Keratinocyte (primary cell): Measurements from ENCODE around the gene LDHB. TPM values are rescaled to one million over a fixed set of nuclear protein-coding genes. Genes with fewer than 3 reads are reported as not detected.

Experiments used
- DNase-seq: peaks from one replicate; pipeline ENCODE4 v3.0.0-alpha.2; 2011; ENCODE audit warnings: low read depth, missing footprints, low spot score
- FAIRE-seq: peaks from 2 replicates; lab custom pipeline; 2011; peaks lifted over from hg19 to GRCh38; lab: Jason Lieb, UNC
- H2AFZ ChIP-seq: 2 replicates; pipeline ENCODE4 v1.6.0; 2012; ENCODE audit warnings: low read length, control low read depth, inconsistent platforms; ENCODE audit not compliant: control insufficient read depth
- H3K27ac ChIP-seq: 2 replicates; pipeline ENCODE4 v1.5.1; 2011; ENCODE audit warnings: low read length; ENCODE audit not compliant: control insufficient read depth, insufficient read depth
- H3K27me3 ChIP-seq: 3 replicates; pipeline ENCODE4 v1.6.0; 2011; ENCODE audit warnings: low read length; ENCODE audit not compliant: control insufficient read depth, insufficient read depth; ENCODE audit errors: extremely low read depth
- H3K36me3 ChIP-seq, 2 experiments: 2 replicates in 1 of 2; 3 replicates in 1 of 2; pipeline ENCODE4 v1.5.1; 2011; ENCODE audit warnings: low read length in 2 of 2, mild to moderate bottlenecking in 1 of 2; ENCODE audit not compliant: control insufficient read depth in 2 of 2, insufficient read depth in 2 of 2; ENCODE audit errors: extremely low read depth in 1 of 2
- H3K4me1 ChIP-seq: 3 replicates; pipeline ENCODE4 v1.5.1; 2011; ENCODE audit warnings: low read length; ENCODE audit not compliant: control insufficient read depth, insufficient read depth; ENCODE audit errors: extremely low read depth
- H3K4me2 ChIP-seq: 3 replicates; pipeline ENCODE4 v1.6.0; 2011; ENCODE audit warnings: low read depth, low read length; ENCODE audit not compliant: control insufficient read depth, insufficient read depth; ENCODE audit errors: extremely low read depth
- H3K4me3 ChIP-seq, 3 experiments: fragments of 200-600 bp in 1 of 3; sonication (generic) in 1 of 3; 2 replicates in 2 of 3; 3 replicates in 1 of 3; pipeline ENCODE4 v1.5.1; 2011 to 2016; ENCODE audit warnings: low read length in 3 of 3, mild to moderate bottlenecking in 3 of 3, control low read depth in 2 of 3, inconsistent platforms in 1 of 3, low read depth in 1 of 3, mixed read lengths in 1 of 3, mixed run types in 1 of 3, moderate library complexity in 1 of 3; ENCODE audit not compliant: control insufficient read depth in 2 of 3, insufficient read depth in 2 of 3; ENCODE audit errors: extremely low read depth in 1 of 3
- H3K79me2 ChIP-seq: 2 replicates; pipeline ENCODE4 v1.6.0; 2012; ENCODE audit warnings: low read length; ENCODE audit not compliant: control insufficient read depth, insufficient read depth
- H3K9ac ChIP-seq: 3 replicates; pipeline ENCODE4 v1.6.0; 2011; ENCODE audit warnings: low read length; ENCODE audit not compliant: control insufficient read depth, insufficient read depth; ENCODE audit errors: extremely low read depth
- H3K9me1 ChIP-seq: 3 replicates; pipeline ENCODE4 v1.6.0; 2011; ENCODE audit warnings: low read length; ENCODE audit not compliant: control insufficient read depth, insufficient read depth; ENCODE audit errors: extremely low read depth
- H3K9me3 ChIP-seq: 2 replicates; pipeline ENCODE4 v1.5.1; 2012; ENCODE audit warnings: low read depth, low read length; ENCODE audit not compliant: control insufficient read depth
- H4K20me1 ChIP-seq: 3 replicates; pipeline ENCODE4 v1.6.0; 2011; ENCODE audit warnings: low read length; ENCODE audit not compliant: control insufficient read depth, insufficient read depth; ENCODE audit errors: extremely low read depth
- EZH2 ChIP-seq: IDR thresholded peaks from one replicate; pipeline ENCODE4 v1.6.1; 2012; ENCODE audit warnings: inconsistent platforms, mild to moderate bottlenecking, low read length, moderate library complexity
- dilution Hi-C: fragments of 300-500 bp; cut with MboI; formaldehyde crosslinking; loops from one replicate; pipeline ENCODE4 v1.7.0; 2020; ENCODE audit warnings: low sequenced_read_pairs; ENCODE audit not compliant: extremely low pct_ligation_motif_present
- polyA plus RNA-seq, 5 experiments: library from polyadenylated mRNA; depleted of rRNA in 3 of 5; stranded (reverse) in 3 of 5; stranded (forward) in 1 of 5; unstranded in 1 of 5; fragments of >200 nt; gene quantifications; 1 replicate in 1 of 5; 2 replicates in 3 of 5; 3 replicates in 1 of 5; pipeline versions ENCODE4 v1.2.1 to v1.2.3, GENCODE V29; 2011 to 2012; ENCODE audit warnings: missing spikeins in 2 of 5, low read depth in 1 of 5, low replicate concordance in 1 of 5
- TF ChIP-seq, protein P1 (sequence below), 3 experiments: IDR thresholded peaks in 1 of 3; conservative IDR thresholded peaks in 1 of 3; optimal IDR thresholded peaks in 1 of 3; 2 replicates in 2 of 3; 3 replicates in 1 of 3; pipeline versions ENCODE3 to v1.5.1; 2011; ENCODE audit warnings: low read length in 3 of 3, mild to moderate bottlenecking in 3 of 3, moderate library complexity in 2 of 3, control low read depth in 1 of 3, inconsistent platforms in 1 of 3; ENCODE audit not compliant: insufficient read depth in 2 of 3; ENCODE audit errors: extremely low read depth in 1 of 3

Gene LDHB
- polyA plus RNA-seq, 1 donor (not counting 4 experiments of a cell fraction or from before 2014, with no cell fraction given): 1,063 TPM

DNA sequence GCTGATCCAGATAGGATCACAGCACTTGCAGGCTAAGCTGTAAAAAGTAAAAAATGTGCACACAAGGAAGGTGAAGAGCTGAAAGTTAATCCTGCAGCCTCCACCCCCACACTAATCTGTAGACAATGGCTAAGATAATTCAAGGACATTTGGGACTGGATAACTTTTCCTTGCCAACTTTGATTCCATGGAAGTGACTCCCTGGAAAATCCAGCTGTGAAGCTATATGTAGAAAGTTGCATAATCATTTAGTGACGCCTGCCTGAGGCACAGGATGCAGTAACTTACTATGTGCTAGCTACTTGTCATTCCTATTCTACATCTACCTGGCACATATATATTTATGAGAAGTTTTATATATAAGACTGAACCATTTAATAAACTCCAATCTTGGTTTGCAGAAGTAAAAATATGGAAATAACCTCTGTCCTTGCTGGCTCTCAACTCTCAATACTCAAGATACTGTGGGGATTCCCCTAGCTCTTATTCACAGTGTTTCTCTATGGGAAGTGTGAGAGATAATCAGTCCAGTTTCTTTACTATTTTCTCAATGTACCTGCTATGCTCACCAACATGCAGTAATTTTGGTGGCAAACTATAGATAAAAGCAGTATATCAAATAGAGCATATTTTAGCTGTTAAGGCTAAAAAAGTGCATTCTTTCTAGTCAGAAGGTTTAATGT, 14.8 kb downstream of the LDHB start:
- Histone ChIP-seq H3K4me3 (no peak overlapping the region), H3K4me1 (peaks cover 13% of the 10 kb centered on the region), H3K9me1 (no peaks in the 10 kb centered on the region), H3K9me3 (no peaks in the 10 kb centered on the region), H3K36me3 (peaks cover 4 to 29% of the 10 kb centered on the region in 2 experiments), H3K4me2 (no peak overlapping the region), H3K27me3 (no peaks in the 10 kb centered on the region), H3K27ac (peak overlapping the region; percentile 3), H4K20me1 (peaks cover 3% of the 10 kb centered on the region), H3K79me2 (peaks cover 11% of the 10 kb centered on the region), H3K9ac (no peak overlapping the region), H2AFZ (no peak overlapping the region)
- DNase-seq: peak; percentile 26
- dilution Hi-C loops: no loop called here
- peak; percentile 32 for FAIRE-seq
- TF ChIP-seq, protein P1, sequence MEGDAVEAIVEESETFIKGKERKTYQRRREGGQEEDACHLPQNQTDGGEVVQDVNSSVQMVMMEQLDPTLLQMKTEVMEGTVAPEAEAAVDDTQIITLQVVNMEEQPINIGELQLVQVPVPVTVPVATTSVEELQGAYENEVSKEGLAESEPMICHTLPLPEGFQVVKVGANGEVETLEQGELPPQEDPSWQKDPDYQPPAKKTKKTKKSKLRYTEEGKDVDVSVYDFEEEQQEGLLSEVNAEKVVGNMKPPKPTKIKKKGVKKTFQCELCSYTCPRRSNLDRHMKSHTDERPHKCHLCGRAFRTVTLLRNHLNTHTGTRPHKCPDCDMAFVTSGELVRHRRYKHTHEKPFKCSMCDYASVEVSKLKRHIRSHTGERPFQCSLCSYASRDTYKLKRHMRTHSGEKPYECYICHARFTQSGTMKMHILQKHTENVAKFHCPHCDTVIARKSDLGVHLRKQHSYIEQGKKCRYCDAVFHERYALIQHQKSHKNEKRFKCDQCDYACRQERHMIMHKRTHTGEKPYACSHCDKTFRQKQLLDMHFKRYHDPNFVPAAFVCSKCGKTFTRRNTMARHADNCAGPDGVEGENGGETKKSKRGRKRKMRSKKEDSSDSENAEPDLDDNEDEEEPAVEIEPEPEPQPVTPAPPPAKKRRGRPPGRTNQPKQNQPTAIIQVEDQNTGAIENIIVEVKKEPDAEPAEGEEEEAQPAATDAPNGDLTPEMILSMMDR (optimal IDR thresholded peaks at IDR 0.05 in 1 of 3, IDR thresholded peaks at IDR 0.05 in 1 of 3, conservative IDR thresholded peaks at IDR 0.05 in 1 of 3; ENCODE audit: extremely low read depth in 1 of 3, insufficient read depth in 2 of 3, low read length in 3 of 3): no peak
- TF ChIP-seq EZH2: no peak

DNA sequence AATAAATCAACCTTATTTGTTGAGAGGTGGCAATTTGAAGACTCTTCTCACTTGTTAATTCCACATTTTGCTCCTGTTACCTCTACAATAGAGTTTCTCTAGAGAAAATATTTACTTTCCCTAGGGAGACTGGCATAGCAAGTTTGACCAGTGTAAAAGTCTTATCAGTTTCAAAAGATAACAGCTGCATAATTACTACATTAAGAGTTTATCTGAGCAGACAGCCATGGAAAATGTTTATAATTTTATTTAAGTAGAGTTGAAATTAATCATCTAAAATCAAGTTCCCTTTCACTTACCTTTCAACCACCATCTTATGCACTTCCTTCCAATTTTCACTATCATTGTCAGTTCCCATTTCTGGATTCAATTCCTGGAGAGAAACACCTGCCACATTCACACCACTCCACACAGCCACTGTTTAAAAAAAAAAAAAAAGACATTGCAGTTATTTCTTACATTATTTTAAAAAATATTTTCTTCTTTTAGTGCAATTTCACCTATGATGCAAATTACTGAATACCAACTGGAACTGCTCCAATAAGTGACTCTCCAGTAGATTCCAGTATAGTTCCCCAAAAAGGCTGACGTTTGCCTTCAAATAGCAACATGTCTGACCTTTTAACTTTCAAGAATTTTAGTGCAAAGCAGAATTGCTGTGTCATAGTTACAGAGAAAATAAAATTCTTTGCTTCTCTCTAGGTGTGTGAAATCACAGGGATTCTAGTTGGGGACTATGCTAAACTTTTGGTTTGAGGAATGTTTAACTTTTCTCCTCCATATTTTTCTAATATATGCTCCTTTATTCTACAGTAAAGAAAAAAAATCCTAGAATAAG, 19.4 kb downstream of the LDHB start:
- FAIRE-seq: no peak
- Histone ChIP-seq H3K79me2 (peaks cover 8% of the 10 kb centered on the region), H3K4me1 (peaks cover 5% of the 10 kb centered on the region), H2AFZ (no peak overlapping the region), H3K27me3 (no peaks in the 10 kb centered on the region), H4K20me1 (peaks cover 3% of the 10 kb centered on the region), H3K4me2 (no peak overlapping the region), H3K9me1 (no peaks in the 10 kb centered on the region), H3K4me3 (no peak overlapping the region), H3K27ac (no peak overlapping the region), H3K9ac (no peak overlapping the region), H3K9me3 (no peaks in the 10 kb centered on the region), H3K36me3 (peaks cover 11 to 21% of the 10 kb centered on the region in 2 experiments)
- TF ChIP-seq, protein P1 (optimal IDR thresholded peaks at IDR 0.05 in 1 of 3, IDR thresholded peaks at IDR 0.05 in 1 of 3, conservative IDR thresholded peaks at IDR 0.05 in 1 of 3; ENCODE audit: extremely low read depth in 1 of 3, insufficient read depth in 2 of 3, low read length in 3 of 3): no peak
- no peak for TF ChIP-seq EZH2
- no peak for DNase-seq
- dilution Hi-C loops: no loop called here
